HEK293T (cell line): ENCODE data around the gene AGPAT1.

Experiments used
- BHLHE40 ChIP-seq: fragments of 450-650 bp; IDR thresholded peaks from 2 replicates; pipeline ENCODE4 v1.6.1; 2016; ENCODE audit warnings: mild to moderate bottlenecking, moderate library complexity, borderline replicate concordance
- ELF4 ChIP-seq: fragments of 450-650 bp; IDR thresholded peaks from 2 replicates; pipeline ENCODE4 v1.6.1; 2017; ENCODE audit warnings: antibody characterized with exemption
- FOXM1 ChIP-seq: fragments of 450-650 bp; IDR thresholded peaks from 2 replicates; pipeline ENCODE4 v1.6.1; 2017; ENCODE audit warnings: mild to moderate bottlenecking, borderline replicate concordance
- NFRKB ChIP-seq: fragments of 450-650 bp; IDR thresholded peaks from 2 replicates; pipeline ENCODE4 v1.6.1; 2016; ENCODE audit warnings: mild to moderate bottlenecking, moderate library complexity
- ZNF384 ChIP-seq: fragments of 450-650 bp; IDR thresholded peaks from 2 replicates; pipeline ENCODE4 v1.6.1; 2016

GRCh38 chr6:32213649-32214048 lies 37.8 kb upstream of the AGPAT1 start:
- TF ChIP-seq FOXM1 (no peak), ELF4 (no peak), NFRKB (no peak), ZNF384 (no peak), BHLHE40 (no peak)
